Activated CD4-positive, CD25-positive, alpha-beta regulatory T cell (primary cell): ENCODE results near the gene MAGED4.
"Not testable (repeated sequence)": the region's sequence is repeated elsewhere in the genome, so short reads cannot be mapped to it uniquely, and the experiment has no call there.

Experiments
- DNase-seq, 4 experiments: peaks; one replicate each; lab custom pipeline; 2025; lab: John Stamatoyannopoulos, UW

Gene MAGED4, protein sequence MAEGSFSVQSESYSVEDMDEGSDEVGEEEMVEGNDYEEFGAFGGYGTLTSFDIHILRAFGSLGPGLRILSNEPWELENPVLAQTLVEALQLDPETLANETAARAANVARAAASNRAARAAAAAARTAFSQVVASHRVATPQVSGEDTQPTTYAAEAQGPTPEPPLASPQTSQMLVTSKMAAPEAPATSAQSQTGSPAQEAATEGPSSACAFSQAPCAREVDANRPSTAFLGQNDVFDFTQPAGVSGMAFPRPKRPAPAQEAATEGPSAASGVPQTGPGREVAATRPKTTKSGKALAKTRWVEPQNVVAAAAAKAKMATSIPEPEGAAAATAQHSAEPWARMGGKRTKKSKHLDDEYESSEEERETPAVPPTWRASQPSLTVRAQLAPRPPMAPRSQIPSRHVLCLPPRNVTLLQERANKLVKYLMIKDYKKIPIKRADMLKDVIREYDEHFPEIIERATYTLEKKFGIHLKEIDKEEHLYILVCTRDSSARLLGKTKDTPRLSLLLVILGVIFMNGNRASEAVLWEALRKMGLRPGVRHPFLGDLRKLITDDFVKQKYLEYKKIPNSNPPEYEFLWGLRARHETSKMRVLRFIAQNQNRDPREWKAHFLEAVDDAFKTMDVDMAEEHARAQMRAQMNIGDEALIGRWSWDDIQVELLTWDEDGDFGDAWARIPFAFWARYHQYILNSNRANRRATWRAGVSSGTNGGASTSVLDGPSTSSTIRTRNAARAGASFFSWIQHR

DNA sequence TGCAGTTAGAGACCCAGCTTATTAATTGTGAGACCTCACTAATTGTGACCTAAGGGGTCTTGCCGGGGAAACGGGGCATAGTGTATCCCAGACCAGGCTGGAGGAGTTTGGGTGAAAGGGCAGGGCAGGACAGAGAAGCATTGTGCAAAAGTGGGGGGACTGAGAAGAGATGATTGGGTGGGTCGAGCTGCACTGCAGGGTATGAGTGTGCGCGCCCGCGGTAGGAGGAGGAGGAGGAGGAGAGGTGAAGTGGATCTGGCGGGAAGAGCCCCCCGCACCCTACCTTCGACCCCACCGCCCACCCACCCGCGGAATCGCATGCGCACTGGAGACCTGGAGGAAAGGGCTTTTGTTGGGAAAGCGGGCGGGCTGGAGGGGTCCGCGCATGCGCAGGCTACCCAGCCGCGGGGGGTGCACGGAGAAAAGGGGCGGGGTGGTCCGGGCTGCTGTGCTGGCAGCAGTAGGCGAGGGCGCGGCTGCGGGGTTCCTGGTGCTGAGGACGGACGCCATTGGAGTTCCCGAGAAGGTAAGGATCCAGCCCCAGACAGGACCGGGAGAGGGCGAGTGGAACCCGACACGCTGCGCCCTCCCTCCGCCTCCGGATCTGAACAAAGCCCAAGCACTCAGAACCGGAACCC, at the start of gene MAGED4:
Gene MAGED4 (plus strand): TSS at position 449 of the 638 bp plus-strand sequence. CDS start 1,035 bp downstream, outside the sequence.
- not testable (repeated sequence) for DNase-seq

DNA sequence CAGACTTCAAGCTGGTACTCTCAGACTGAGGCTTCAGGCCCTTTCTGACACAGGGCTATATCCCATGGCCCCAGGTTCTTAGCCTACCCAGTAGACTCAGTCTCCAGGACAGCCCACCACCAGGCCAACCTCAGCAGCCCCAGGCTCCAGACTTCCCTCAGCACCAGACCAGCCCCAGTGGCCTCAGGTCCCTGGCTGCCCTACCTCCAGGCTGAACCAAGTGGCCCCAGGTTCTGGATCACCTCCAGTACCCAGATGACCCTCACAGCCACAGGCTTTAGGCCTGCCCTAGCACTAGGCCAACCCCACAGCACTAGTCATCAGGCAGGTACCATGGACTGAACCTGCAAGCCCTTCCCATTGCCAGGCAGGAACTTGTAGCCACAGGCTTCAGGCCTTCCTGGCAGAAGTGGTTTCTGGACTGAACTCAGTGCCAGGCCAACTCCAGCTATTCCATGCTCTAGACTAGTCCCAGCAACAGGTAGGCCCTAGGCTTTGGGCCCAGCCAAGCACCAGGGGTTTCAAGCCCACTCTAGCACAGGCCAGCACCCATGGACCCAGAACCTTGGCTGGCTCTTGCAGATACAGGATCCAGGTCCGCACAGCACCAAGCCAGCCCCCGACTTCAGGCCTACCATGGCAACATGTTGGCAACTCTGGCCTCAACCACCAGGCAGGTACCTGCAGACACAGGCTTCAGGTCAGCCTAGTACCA, 45.7 kb upstream of the MAGED4 start:
- DNase-seq, result no peak

DNA sequence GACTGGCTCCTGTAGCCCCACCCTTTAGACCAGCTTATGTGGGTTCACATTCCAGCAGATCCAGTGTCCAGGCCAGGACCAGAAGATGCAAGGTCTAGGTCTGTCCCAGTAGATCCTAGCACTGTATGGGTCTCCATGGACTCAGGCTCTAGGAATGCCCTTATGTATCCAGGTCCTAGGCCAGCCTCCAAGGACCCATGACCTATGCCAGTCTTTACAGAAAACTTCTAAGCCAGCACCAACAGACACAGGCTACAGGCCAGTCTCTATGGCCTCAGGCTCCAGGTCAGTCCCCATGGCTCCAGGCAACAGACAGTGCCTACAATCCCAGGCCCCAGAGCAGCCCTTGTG, 45.2 kb upstream of the MAGED4 start:
- DNase-seq, result no peak

DNA sequence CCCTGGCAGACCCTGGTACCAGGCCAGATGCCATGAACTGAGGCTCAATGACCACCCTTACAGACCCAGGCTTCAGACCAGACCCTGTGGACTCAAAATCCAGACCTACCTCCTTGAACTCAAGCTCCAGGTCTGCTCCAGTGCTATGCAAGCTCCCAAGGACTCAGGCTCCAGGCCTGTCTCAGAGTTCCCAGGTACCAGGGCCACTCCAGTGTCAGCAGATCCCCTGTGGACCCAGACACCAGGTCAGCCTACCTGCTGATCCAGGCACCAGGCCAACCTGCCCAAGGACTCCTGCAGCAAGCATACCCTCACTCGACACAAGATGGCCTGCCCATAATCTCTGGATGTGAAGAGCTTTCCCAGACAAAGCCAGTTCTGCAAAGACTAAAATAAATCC, 44.7 kb upstream of the MAGED4 start:
- DNase-seq, result no peak

DNA sequence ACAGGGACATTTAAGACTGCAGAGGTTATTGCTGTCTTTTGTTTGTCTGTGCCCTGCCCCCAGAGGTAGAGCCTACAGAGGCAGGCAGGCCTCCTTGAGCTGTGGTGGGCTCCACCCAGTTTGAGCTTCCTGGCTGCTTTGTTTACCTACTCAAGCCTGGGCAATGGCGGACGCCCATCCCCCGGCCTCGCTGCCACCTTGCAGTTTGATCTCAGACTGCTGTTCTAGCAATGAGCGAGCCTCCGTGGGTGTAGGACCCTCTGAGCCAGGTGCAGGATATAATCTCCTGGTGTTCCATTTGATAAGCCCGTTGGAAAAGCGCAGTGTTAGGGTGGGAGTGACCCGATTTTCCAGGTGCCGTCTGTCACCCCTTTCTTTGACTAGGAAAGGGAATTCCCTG, 34.0 kb upstream of the MAGED4 start:
- not testable (repeated sequence) for DNase-seq

DNA sequence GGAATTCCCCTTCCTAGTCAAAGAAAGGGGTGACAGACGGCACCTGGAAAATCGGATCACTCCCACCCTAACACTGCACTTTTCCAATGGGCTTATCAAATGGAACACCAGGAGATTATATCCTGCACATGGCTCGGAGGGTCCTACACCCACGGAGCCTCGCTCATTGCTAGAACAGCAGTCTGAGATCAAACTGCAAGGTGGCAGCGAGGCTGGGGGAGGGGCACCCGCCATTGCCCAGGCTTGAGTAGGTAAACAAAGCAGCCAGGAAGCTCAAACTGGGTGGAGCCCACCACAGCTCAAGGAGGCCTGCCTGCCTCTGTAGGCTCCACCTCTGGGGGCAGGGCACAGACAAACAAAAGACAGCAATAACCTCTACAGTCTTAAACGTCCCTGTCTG, 24.5 kb upstream of the MAGED4 start:
- not testable (repeated sequence) for DNase-seq

DNA sequence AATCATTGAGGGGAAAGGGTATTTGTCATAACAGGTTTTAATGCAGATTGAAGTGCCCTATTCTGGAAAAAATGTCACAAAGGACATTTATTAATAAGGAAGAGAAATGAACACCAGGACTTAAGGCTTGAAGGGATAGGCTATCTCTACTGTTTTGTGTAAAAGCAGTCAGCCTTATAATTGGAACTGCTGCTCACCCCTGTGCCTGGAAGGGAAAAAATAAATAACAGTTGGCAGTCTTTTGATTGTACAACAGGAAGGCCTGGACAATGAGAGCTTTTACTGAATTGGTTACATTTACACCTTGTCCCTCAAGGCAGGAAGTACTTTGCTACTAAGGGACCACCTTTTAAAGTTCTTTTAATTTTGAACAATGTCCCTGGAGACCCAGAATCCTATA, 17.8 kb upstream of the MAGED4 start:
- no peak for DNase-seq

DNA sequence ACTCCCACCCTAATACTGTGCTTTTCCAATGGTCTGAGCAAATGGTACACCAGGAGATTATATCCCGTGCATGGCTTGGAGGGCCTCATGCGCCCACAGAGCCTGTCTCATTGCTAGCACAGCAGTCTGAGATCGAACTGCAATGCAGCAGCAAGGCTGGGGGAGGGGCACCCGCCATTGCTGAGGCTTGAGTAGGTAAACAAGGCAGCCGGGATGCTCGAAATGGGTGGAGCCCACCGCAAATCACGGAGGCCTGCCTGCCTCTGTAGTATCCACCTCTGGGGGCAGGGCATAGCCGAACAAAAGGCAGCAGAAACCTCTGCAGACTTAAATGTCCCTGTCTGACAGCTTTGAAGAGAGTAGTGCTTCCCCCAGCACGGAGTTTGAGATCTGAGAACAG, 13.6 kb upstream of the MAGED4 start:
- not testable (repeated sequence) for DNase-seq

DNA sequence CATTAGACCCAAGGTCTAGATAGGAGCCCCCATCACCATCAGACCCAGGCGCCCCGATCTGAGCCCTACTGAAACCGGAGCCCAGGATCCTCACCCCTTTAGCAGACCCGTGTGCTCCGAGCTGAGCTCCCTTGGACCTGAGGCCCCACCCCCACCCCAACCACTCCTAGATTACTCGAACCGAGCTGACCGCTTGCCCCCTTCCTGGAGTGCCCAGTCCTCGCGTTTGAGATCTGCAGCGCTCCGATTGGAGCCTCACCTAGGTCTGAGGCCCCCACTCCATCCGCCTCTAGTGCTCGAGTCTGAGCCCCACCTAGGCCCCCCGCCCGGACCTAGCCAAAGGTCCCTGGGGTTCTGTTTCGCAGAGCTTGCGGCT, 378 bp downstream of the MAGED4 start:
- DNase-seq, result not testable (repeated sequence)

DNA sequence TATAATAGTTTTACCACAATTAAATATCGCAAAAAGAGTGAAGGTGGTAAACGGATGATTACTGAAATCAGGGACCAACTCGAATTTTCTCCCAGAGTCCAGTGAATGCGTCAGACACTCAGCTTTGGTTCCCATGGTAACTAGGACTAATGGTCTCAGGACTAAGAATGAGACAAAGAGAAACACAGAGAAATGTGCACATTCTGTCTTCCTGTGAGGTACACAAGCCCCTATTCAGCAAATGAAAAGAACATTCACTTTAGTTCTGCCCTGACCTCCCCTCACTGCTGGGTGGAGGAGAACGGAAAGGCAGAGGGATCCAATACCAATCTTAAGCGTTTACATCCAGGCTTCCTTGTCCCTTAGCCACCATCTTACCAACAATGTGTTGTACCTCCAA, 26.7 kb downstream of the MAGED4 start:
- not testable (repeated sequence) for DNase-seq

DNA sequence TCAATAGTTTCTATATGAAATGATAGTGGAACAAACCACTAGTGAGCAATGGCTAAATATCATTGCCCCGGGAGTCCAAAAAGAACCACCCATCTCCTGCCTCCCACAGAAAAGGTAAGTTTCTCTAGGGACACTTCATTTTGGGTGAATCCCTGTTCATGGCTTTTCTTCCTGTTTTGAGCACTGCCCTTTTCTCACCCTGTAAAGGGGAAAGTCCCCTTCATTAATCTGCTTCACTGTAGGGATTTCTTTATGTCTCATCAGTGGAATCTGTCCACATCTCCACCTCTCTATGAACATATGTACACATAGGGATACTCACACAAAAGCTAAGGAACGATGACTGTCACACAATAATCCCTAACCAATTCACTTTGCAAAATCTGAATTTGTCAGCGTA, 28.6 kb downstream of the MAGED4 start:
- no peak for DNase-seq

DNA sequence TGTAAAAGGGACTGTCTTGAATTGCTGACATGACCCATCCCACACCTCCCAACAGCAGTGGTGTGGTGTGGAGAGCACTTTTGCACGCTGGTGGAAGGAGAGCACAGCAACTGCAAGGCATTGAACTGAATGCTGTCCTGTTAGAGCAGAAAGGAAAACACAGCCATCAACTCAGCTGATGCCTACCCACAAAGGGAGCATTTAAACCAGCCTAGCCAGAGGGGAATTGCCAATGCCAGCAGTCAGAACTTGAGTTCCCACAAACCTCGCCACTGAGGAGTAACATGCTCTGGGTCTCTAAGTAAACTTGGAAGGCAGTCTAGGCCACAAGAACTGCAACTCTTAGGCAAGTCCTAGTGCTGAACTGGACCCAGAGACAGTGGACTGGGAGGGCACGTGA, 31.9 kb downstream of the MAGED4 start:
- DNase-seq, result no peak

DNA sequence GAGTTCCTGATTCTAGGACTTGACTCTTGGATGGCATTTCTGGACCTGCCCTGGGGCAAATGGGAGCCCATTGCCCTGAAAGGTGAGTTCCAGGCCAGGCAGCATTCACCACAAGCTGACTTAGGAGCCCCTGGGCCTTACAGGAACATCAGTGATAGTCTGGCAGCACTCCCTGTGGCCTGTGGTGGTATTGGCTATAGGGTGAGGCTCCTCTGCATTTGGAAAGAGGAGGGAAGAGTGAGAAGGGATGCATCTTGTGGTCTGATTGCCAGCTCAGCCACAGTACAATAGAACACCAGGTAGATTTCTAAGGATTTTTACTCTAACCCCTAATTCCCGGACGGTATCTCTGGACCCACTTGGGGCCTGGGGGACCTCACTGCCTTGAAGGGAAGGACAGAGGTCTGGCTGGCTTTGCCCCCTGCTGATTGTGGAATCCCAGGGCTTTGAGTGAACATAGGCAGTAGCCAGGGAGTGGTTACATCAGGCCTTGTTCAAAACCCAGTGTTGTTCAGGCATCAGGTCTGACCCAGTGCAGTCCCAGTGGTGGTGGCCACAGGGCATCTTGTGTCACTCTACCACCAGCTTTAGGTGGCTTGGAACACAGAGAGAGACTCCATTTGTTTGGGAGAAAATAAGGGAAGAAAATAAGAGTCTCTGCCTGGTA, 32.9 kb downstream of the MAGED4 start:
- no peak for DNase-seq

DNA sequence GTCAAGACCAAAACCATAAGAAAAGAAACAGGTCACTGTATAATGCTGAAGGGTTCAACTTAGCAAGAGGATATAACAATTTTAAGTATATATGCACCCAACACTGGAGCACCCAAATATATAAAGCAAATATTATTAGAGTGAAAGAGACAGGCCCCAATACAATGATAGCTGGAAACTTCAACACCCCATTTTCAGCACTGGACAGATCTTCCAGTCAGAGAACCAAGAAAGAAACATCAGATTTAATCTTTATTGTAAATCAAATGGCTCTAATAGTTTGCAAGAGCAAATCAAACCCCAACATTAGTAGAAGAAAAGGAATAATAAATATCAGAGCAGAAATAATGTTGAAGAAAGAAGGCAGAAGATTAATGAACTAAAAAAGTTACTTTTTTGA, 36.2 kb downstream of the MAGED4 start:
- no peak for DNase-seq
